HG03378 (cell line): ENCODE data around the gene AMPD2.
"Not testable (repeated sequence)": the region's sequence is repeated elsewhere in the genome, so short reads cannot be mapped to it uniquely, and the experiment has no call there.

ENCODE experiments used
- ATAC-seq: cut with Tn5 transposase; IDR thresholded peaks from one replicate; pipeline ENCODE4 v1.9.1; 2021; ENCODE audit warnings: mild to moderate bottlenecking, moderate library complexity; ENCODE audit not compliant: unreplicated experiment

The AMPD2 gene

DNA sequence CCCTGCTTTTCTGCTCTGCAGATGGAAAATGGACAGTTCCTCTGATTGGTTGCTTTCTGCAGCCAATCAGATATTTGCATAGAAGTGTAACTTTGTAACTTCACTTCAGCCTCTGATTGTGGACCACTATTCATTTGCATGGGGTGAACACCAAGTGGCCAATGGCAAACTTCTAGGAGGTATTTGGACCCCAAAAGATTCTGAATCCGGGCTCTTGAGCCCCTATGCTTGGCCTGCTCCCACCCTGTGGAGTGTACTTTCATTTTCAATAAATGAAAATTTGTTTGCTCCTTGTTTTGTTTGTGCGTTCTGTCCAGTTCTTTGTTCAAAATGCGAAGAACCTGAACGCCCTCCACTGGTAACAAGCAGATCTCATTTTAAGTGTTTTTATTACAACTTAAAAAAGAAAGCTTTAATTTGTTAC is 29.9 kb downstream of the AMPD2 start:
- ATAC-seq: no peak

DNA sequence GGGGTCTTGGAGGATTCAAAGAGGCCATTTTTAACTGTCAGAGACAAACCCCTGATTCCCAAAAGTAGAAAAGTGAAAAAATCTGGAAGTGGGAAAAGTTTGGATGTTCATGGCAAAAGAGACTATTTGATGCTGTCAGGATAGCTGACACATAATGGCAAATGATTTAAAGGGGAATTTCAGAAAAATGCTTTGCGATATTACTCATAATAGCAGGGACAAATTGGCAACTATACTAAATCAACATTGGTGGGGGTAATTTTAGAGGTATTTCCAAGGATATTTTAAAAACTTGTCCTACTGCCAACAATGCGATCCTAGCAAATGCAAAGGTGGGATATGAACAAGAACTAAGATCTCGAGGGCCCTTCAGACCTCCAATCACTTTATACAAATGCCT is 31.0 kb downstream of the AMPD2 start:
- ATAC-seq: no peak

DNA sequence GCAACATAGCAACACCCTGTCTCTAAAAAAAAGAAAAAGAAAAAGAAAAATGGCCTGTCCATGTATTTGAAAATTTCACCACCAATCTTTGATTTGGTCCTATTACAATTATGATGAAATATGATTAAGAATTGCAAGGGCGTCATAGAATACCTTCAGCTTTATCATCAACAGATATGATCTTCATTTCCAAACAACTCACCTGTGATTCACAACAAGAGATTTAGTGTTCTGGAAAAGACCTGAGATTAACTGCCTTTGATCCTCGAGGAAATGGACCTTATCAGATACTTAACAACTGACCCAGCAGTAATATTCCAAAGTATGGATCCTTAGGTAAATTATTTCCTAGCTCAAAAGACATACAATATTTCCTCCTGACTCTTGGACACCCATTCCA is 32.8 kb downstream of the AMPD2 start:
- ATAC-seq: no peak

DNA sequence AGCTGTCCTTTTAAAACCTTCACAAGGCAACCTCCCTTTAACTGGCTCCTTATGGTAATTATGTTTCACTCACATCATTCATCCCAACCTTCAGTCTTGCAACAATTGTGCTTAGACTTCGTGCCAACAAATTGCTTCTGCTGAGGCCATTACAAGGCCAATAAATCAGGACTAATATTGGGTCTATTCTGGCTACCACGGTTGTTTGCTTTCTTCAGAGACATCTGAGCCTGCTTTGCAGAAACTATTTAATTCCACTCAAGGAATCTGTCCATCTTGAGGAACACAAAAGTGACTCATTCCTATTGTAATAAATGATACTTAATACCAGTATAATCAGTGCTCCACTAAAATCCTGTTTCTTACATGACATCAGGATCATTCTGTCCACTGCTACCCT is 33.7 kb downstream of the AMPD2 start:
- ATAC-seq: no peak

DNA sequence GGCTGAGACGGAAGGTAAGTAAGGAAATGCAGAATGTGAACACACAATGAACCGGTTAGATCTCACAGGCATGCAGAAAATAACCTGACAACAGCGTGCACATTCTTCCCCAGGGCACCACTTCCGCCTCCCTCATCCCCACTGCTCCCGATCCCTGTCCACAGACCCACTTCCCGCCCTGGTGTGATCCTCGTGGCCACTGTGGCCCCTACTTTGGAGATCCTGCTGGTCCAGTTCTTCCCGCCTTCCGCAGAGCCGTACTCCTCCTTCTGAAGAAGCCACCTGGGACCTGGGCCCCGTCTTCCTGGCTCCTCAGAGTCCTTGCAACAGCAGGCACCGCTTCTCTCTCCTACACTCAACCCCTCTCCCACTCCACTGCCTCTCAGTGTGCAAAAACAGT is 34.9 kb downstream of the AMPD2 start:
- ATAC-seq: no peak

DNA sequence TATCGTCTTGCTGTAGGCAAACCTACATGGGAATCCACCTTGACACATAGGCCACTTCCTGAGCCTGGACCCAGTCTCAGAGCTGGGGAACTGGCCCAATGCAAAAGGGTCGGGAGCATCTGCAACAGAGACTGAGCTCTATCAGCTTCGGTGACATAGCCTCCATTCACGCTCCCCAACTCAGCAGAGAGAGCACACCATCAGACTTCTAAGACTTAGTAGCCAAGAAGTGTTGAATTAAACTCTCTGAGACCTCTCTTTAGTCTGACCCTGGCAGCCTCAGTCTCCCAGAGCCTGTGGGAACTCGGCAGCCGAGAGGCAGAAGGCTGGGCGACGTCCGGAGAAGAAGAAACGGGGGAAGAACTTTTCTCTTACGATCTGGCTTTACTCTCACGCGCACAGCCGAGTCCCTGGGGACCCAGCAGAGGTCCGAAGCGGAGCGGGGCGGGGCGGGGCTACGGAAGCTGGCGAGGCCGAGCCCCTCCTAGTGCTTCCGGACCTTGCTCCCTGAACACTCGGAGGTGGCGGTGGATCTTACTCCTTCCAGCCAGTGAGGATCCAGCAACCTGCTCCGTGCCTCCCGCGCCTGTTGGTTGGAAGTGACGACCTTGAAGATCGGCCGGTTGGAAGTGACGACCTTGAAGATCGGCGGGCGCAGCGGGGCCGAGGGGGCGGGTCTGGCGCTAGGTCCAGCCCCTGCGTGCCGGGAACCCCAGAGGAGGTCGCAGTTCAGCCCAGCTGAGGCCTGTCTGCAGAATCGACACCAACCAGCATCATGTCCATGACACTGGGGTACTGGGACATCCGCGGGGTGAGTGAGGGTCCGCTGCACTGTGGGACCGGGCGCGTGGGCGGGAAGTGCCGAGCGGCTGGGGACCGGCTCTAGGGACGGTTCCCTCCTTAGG is 36.2 kb downstream of the AMPD2 start, which contains the start of gene GSTM4:
Gene GSTM4 (plus strand): TSS at position 485 of the 905 bp plus-strand sequence. CDS start 291 bp downstream, at position 776.
- peak; percentile 76 for ATAC-seq

DNA sequence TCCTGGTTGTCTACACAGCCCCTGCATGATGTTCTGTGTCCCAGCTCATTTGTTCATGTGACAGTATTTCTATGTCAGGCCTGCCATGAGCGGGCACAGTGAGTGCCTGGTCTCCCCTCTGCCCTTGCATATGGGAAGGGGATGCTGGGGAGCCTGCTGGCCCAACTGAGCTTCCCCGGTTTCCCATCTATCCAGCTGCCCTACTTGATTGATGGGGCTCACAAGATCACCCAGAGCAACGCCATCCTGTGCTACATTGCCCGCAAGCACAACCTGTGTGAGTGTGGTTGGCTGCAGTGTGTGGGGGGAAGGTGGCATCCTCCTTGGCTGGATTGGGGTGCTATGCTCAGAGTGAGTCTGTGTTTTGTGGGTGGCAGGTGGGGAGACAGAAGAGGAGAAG is 37.8 kb downstream of the AMPD2 start:
- ATAC-seq: no peak

DNA sequence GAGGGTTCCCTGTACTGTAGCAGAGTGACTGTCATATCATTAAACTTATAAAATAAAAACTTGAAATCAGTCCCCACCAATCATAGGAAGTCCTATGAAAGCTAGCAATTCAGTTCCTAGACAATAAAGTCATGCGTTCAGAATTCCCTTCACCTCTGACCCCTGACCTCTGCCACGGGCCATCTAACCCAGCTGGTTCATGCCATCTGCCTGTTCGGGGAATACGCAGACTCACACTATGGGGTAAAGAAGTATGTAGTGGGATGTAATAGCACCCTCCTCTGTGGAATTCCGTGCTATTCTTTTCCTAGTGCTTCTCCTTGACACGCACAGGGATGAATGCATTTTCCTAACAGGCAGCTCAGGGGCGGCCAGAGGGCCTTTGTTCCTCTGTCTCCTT is 38.3 kb downstream of the AMPD2 start:
- ATAC-seq: no peak

DNA sequence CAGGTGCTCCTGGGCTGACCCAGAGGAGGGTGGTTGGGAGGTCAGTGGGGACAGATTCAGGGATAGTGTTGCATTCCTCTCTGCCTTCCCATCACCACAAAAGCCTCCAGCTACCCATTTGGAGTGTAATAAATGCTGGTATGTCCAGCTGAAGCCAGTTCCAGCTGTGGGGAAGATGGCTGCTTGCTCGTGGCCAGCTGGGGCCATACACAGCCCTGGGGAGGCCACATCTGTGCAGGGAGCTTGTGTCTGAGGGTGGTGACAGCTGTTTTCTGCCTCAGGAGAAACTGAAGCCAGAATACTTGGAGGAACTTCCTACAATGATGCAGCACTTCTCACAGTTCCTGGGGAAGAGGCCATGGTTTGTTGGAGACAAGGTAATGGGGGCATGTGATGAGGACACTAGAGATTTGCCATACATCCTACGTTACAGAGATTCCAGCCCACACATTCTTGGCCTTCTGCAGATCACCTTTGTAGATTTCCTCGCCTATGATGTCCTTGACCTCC is 39.0 kb downstream of the AMPD2 start:
- ATAC-seq: no peak

DNA sequence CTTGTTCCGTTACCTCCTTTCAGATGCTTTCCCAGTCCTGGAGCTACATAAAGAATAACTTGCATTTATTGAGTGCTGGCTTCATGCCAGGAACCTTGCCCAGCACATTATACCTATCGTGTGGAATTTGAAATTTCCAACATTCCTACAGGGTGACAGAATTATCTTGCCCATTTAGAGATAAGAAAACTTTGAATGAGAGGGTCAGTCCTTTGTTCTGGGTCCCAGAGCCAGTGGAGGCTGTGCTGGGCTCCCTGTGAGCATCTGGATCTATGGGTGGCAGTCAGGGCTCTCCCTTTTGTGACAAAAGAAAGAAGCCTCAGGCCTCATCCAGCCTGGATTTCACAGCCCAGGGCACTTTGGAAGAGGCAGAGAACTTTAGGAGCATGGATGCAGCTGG is 39.5 kb downstream of the AMPD2 start:
- ATAC-seq: no peak

DNA sequence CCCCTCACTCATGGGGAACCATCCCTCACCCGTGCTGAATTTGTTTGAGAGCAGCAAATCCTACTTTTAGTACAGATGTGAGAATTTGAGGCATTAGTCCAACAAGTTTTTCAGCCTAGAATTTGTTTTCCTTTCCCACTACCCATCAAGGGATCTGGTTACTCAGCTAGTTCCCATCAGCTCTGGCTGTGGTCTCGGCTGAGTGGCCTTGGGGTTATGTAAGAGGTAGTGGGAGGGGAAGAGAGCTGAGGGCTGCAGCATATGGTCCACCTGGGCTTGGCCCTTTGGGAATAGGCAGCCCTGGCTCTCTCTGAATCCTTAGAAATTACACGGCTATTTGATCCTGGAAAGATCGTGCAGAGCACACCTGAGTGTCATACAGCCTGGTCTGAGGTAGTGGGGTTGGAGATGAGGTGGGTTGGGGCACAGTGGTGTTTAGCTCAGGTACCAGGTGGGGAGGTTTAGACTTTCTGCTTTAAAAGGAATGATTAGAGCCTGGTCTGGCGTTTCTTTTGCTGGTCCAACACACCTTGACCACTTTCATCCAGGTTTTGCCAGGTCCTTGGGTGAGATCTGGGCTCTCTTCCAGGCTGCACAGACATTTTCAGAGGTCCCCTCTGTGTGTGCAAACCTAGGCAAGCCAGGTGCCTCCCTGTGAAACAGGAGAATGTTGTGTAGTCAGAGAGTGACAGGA is 40.5 kb downstream of the AMPD2 start:
- ATAC-seq: no peak

DNA sequence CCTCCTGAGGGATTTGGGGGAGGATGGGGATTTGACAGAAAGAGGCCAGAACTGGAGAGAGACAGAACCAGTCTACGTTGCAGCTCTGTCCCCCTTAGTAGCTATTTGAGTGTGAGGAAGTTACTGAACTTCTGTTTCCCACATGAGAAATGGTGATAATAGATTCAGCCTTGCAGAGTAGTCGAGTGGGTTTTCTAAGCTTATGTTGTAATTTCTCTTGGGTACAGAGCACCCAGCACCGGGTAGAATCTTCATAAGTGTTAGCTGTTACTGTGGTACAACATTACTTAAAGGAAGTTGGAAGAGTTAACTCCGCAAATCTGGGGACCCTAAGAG is 41.0 kb downstream of the AMPD2 start:
- ATAC-seq: not testable (repeated sequence)

DNA sequence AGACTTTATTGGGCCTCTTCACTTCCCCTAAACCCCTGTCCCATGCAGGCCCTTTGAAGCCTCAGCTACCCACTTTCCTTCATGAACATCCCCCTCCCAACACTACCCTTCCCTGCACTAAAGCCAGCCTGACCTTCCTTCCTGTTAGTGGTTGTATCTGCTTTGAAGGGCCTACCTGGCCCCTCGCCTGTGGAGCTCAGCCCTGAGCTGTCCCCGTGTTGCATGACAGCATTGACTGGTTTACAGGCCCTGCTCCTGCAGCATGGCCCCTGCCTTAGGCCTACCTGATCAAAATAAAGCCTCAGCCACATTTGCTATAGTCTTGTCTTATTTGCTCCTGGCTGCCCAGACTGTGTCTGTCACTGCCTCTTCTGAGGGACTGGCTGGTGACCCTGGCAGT is 41.8 kb downstream of the AMPD2 start:
- ATAC-seq: no peak

DNA sequence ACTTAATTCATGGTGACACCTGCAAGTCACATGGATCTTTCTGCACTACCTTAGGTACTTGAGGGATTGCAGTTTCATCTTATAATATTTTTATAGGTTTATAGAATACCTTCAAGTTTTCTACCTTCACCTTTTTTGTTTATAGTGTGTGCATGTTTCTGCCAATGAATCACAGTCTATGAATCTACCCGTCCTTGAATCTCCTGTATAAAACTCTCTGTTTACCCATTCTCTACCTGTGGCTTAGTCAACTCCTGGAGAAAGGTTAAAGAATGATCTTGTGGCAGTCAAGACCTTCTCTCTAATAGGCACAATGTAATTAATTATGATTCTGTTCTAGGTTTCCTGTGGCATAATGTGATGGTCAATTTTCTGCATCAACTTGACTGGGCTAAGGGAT is 45.0 kb downstream of the AMPD2 start:
- ATAC-seq: no peak

DNA sequence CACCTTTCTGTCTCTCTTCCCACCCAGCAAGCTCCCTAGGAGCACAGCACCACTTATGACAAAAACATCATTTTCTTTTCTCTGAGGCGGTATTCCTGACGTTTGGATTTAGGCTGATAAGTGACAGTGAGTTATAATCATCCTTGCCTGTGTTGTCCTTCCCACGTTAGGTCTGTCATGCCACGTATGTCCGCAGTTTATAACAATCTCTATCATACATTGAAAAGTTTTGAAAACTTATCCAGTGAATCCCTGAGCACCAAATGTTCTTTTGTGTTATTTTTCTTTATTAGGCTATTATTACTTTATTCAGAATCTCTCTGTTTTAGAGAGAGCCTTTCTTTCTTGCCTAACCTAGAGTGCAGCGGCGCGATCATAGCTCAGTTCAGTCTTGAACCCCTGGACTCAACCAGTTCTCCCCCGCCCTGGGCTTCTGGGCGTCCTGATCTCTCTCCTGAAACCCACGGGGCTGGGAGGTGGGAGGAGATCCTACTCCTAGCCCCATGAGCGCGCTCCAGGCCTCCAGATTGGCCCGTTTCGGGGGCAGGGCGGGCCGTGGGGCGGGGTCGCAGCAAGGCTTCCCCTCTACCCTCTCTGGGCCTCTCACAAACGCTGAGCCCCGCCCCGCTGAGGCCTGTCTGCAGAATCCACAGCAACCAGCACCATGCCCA is 48.0 kb downstream of the AMPD2 start, which contains the start of gene GSTM2:
Gene GSTM2 (plus strand): TSS at position 606 of the 671 bp plus-strand sequence. CDS start 59 bp downstream, at position 665.
- ATAC-seq: peak; percentile 61

DNA sequence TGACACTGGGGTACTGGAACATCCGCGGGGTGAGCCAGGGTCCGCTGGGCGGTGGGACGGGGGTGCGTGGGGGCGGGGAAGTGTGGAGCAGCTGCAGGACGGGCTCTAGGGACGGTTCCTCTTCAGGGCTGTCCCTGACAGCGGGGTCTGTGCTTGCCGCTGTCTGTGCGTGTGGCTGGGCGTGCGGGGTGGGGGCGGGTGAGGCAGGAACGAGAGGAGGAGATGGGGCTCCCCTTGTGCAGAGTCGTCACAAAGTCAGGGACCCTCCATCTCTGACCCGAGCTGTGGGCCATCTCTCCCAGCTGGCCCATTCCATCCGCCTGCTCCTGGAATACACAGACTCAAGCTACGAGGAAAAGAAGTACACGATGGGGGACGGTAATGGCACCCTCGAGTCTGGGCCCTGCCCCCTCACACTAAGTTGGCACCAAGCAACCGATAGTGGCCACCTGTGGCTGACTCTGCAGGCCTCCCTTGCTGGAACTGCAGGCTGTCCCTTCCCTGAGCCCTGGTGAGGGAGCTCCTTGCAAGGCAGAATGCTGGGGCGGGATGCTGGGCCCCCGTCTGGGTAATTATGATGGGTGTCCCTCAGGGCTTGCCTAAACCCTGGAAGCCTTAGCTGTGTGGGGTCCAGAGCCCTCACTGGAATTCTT is 48.6 kb downstream of the AMPD2 start:
- no peak for ATAC-seq

DNA sequence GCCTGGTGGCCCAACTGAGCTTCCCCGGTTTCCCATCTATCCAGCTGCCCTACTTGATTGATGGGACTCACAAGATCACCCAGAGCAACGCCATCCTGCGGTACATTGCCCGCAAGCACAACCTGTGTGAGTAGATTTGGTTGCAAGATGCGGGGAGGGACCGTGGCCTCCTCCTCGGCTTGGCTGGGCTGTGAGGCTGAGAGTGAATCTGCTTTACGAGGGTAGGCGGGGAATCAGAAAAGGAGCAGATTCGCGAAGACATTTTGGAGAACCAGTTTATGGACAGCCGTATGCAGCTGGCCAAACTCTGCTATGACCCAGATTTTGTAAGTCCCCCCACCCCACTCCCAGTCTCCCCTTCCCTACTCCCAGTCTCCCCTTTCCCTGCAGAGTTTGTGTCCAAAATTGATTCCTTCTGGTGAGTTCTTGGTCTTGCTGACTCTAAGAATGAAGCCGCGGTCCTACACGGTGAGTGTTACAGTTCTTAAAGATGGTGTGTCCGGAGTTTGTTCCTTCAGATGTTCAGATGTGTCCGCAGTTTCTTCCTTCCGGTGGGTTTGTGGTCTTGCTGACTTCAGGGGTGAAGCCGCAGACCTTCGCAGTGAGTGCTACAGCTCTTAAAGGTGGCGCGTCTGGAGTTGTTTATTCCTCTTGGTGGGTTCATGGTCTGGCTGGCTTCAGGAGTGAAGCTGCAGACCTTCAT is 49.8 kb downstream of the AMPD2 start:
- ATAC-seq: no peak

DNA sequence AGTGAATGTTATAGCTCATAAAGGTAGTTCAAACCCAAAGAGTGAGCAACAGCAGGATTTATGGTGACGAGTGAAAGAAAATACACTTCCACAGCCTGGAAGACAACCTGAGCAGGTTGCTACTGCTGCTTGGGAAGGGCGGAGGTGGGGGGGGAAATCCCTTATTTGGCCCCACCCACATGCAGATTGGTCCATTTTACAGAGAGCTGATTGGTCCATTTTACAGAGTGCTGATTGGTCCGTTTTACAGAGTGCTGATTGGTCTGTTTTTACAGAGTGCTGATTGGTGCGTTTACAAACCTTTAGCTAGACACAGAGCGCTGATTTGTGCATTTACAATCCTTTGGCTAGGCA is 50.3 kb downstream of the AMPD2 start:
- not testable (repeated sequence) for ATAC-seq

DNA sequence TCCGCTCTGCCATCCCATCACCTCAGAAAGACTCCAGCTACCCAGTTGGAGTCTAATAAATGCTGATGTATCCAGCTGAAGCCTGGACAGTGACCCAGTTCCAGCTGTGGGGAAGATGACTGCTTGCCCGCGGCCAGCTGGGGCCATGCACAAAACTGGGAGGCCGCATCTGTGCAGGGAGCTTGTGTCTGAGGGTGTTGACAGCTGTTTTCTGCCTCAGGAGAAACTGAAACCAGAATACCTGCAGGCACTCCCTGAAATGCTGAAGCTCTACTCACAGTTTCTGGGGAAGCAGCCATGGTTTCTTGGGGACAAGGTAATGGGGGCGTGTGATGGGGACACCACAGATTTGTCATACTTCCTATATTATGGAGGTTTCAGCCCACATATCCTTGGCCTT is 51.4 kb downstream of the AMPD2 start:
- no peak for ATAC-seq

DNA sequence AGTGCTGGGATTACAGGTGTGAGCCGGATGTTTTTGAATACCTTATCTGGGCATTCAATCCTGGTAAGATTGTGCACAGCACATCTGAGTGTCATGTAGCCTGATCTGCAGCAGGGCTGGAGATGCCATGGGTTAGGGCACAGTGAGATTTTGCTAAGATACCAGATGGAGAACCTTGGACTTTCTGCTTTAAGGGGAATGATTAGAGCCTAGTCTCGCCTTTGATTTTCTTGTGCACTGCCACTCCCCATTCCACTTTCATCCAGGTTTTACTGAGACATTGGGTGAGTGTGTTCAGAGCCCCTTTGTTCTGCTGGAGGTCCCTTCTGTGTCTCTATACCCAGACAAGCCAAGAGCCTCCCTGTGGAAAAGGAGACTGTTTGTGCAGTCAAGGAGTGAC is 54.2 kb downstream of the AMPD2 start:
- ATAC-seq: not testable (repeated sequence)
